SU-DHL-6 (cell line): ENCODE results near the gene DGKB.

Experiments
- CTCF ChIP-seq: fragments of 200-600 bp; sonication (generic); IDR thresholded peaks from one replicate; pipeline ENCODE4 v1.5.1; 2017; ENCODE audit warnings: antibody characterized with exemption, mild to moderate bottlenecking, low read length, moderate library complexity; ENCODE audit not compliant: insufficient read depth, poor library complexity, severe bottlenecking
- EZH2phosphoT487 ChIP-seq: fragments of 200-600 bp; sonication (generic), shearing (Covaris generic); conservative IDR thresholded peaks from 2 replicates; pipeline ENCODE4 v1.6.1; 2018; ENCODE audit warnings: mild to moderate bottlenecking, antibody characterized with exemption, low read length, moderate library complexity, mixed read lengths

GRCh38 chr7:14807507-14807906, 95.0 kb downstream of the DGKB start:
- no peak for TF ChIP-seq CTCF
- TF ChIP-seq EZH2phosphoT487, result no peak
